ENCODE data around the gene ZFYVE1. TPM values are rescaled to one million over a fixed set of nuclear protein-coding genes. Genes with fewer than 3 reads are reported as not detected.
A peak's percentile ranks its signal among the peaks of the same experiment; 100 is the strongest.

The ZFYVE1 gene
- total and polyA plus RNA-seq, 2 of the 13 experiments (the other 11 are each of a cell fraction or from before 2014, with no cell fraction given): 2.6 to 5.3 TPM

DNA sequence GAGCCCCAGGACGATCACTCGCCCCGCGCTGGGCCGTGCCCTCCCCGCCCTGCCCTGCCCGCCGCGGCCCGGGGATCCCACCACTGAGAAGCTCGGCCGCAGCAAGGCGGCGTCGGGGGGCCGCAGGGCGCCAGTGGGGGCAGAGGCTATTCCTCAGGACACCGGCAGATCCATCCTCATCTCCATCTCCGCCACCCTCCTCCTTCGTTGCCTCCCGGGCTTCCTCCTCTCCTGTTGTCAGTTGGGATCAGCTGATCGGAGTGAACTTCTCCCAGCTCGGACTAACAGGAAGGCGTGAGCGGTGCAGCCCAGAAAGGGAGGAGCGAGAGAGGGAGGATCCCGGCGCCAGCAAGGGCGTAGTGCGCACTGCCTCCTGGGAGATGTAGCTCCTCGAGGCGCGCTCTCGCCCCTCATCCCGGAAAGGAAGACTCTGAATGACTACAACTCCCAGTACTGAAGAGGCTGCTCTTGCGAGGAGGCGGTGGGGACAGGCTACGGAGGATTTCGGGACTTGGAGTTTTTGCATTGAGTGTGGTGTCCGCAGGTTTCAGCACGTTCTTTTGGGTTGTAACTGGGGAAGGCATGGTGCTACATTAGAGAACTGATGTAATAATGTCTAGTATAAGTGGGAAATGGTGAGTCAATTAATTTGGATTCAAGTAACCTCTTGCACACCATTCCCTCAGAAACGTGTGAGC, at the start of gene ZFYVE1 (continued):
- TF ChIP-seq GMEB2 (CRISPR knock-in tag; IDR thresholded peaks at IDR 0.05; ENCODE audit: low read depth): peak; percentile 91
- peak; percentile 80 for TF ChIP-seq FOXK2 (IDR thresholded peaks at IDR 0.05)
- no peak for TF ChIP-seq JUNB (CRISPR knock-in tag; IDR thresholded peaks at IDR 0.05; ENCODE audit: borderline replicate concordance)
- peak; percentile 43 for TF ChIP-seq FOSL2 (CRISPR knock-in tag; IDR thresholded peaks at IDR 0.05)
- no peak for TF ChIP-seq ZNF672 (CRISPR knock-in tag; IDR thresholded peaks at IDR 0.05)
- TF ChIP-seq, protein P1, sequence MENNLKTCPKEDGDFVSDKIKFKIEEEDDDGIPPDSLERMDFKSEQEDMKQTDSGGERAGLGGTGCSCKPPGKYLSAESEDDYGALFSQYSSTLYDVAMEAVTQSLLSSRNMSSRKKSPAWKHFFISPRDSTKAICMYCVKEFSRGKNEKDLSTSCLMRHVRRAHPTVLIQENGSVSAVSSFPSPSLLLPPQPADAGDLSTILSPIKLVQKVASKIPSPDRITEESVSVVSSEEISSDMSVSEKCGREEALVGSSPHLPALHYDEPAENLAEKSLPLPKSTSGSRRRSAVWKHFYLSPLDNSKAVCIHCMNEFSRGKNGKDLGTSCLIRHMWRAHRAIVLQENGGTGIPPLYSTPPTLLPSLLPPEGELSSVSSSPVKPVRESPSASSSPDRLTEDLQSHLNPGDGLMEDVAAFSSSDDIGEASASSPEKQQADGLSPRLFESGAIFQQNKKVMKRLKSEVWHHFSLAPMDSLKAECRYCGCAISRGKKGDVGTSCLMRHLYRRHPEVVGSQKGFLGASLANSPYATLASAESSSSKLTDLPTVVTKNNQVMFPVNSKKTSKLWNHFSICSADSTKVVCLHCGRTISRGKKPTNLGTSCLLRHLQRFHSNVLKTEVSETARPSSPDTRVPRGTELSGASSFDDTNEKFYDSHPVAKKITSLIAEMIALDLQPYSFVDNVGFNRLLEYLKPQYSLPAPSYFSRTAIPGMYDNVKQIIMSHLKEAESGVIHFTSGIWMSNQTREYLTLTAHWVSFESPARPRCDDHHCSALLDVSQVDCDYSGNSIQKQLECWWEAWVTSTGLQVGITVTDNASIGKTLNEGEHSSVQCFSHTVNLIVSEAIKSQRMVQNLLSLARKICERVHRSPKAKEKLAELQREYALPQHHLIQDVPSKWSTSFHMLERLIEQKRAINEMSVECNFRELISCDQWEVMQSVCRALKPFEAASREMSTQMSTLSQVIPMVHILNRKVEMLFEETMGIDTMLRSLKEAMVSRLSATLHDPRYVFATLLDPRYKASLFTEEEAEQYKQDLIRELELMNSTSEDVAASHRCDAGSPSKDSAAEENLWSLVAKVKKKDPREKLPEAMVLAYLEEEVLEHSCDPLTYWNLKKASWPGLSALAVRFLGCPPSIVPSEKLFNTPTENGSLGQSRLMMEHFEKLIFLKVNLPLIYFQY (CRISPR knock-in tag; IDR thresholded peaks at IDR 0.05; ENCODE audit: borderline replicate concordance): peak; percentile 60; the same call in 1 of the 2 replicates
- TF ChIP-seq, protein P2, sequence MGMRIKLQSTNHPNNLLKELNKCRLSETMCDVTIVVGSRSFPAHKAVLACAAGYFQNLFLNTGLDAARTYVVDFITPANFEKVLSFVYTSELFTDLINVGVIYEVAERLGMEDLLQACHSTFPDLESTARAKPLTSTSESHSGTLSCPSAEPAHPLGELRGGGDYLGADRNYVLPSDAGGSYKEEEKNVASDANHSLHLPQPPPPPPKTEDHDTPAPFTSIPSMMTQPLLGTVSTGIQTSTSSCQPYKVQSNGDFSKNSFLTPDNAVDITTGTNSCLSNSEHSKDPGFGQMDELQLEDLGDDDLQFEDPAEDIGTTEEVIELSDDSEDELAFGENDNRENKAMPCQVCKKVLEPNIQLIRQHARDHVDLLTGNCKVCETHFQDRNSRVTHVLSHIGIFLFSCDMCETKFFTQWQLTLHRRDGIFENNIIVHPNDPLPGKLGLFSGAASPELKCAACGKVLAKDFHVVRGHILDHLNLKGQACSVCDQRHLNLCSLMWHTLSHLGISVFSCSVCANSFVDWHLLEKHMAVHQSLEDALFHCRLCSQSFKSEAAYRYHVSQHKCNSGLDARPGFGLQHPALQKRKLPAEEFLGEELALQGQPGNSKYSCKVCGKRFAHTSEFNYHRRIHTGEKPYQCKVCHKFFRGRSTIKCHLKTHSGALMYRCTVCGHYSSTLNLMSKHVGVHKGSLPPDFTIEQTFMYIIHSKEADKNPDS (CRISPR knock-in tag; IDR thresholded peaks at IDR 0.05): no peak
- no peak for TF ChIP-seq ZNF749 (CRISPR knock-in tag; IDR thresholded peaks at IDR 0.05; ENCODE audit: borderline replicate concordance)
- TF ChIP-seq KLF16 (CRISPR knock-in tag; IDR thresholded peaks at IDR 0.05): peak in 1 of 2 experiments; percentile 85; a peak in 2 of 4 replicates
- TF ChIP-seq SALL2 (CRISPR knock-in tag; IDR thresholded peaks at IDR 0.05): no peak
- peak; percentile 71 for TF ChIP-seq ZGPAT (CRISPR knock-in tag; IDR thresholded peaks at IDR 0.05)
- peak; percentile 81 for TF ChIP-seq ZFX (CRISPR knock-in tag; IDR thresholded peaks at IDR 0.05; ENCODE audit: low read depth)
- TF ChIP-seq ZNF614 (CRISPR knock-in tag; IDR thresholded peaks at IDR 0.05; ENCODE audit: borderline replicate concordance): peak; percentile 61; the same call in 1 of the 2 replicates
- TF ChIP-seq SRF (IDR thresholded peaks at IDR 0.05; ENCODE audit: low read depth, low read length): 0 out of 2 replicates have a peak, but pooled peaks have one; percentile 52
- TF ChIP-seq KMT2A (CRISPR knock-in tag; IDR thresholded peaks at IDR 0.05): peak; percentile 61; the same call in 1 of the 2 replicates
- TF ChIP-seq, protein P3, sequence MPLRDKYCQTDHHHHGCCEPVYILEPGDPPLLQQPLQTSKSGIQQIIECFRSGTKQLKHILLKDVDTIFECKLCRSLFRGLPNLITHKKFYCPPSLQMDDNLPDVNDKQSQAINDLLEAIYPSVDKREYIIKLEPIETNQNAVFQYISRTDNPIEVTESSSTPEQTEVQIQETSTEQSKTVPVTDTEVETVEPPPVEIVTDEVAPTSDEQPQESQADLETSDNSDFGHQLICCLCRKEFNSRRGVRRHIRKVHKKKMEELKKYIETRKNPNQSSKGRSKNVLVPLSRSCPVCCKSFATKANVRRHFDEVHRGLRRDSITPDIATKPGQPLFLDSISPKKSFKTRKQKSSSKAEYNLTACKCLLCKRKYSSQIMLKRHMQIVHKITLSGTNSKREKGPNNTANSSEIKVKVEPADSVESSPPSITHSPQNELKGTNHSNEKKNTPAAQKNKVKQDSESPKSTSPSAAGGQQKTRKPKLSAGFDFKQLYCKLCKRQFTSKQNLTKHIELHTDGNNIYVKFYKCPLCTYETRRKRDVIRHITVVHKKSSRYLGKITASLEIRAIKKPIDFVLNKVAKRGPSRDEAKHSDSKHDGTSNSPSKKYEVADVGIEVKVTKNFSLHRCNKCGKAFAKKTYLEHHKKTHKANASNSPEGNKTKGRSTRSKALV (CRISPR knock-in tag; IDR thresholded peaks at IDR 0.05): no peak

Measured in HepG2 (cell line).